ENCODE results near the gene CTIF. TPM values are rescaled to one million over a fixed set of nuclear protein-coding genes. Genes with fewer than 3 reads are reported as not detected.

Gene CTIF
- total and polyA plus RNA-seq, 2 experiments from 2014 or later, result 8.6 to 14.4 TPM

DNA sequence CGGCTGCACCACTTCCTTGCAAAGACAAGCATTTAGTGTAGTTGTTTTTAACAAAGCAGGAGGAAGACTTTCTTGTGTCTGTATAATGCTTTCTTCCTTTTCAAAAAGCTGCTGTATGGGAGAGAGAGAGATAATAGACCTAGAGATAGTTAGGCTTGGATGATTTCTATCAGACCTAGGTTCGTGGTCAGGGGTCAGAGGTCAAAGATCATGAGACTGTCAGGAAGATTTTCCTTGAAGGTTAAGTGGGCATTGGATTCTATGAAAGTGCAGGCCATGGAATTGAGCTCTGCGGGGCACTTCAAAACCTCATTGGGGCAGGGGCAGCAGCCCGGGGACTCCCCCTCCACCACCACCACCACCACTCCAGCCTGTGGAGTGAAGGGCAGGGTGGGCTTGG, 164.6 kb downstream of the CTIF start:
- no peaks in the 10 kb centered on the region for H3K36me3 Mint-ChIP-seq (ENCODE audit: low read depth)
- no peaks in the 10 kb centered on the region; the same call in 2 of the 3 replicates for H3K9me3 Mint-ChIP-seq
- Histone ChIP-seq H3K27me3 (ENCODE audit: insufficient read depth) (no peaks in the 10 kb centered on the region), H4K20me1 (replicated peaks; ENCODE audit: insufficient read depth) (no peaks in the 10 kb centered on the region; the same call in 1 of the 2 replicates), H3K36me3 (ENCODE audit: insufficient read depth) (no peaks in the 10 kb centered on the region), H3F3A (replicated peaks; ENCODE audit: low read depth) (no peaks in the 10 kb centered on the region), H3K27ac (ENCODE audit: low read depth) (no peak overlapping the region), H3K4me3 (no peak overlapping the region), H3K9me2 (ENCODE audit: insufficient read depth) (peaks cover 3% of the 10 kb centered on the region; the same call in 1 of the 2 replicates), H2AFZ (no peak overlapping the region), H3K79me2 (replicated peaks; ENCODE audit: insufficient read depth) (no peaks in the 10 kb centered on the region), H3K4me1 (ENCODE audit: insufficient read depth) (no peaks in the 10 kb centered on the region), H3K4me2 (no peak overlapping the region)
- no peak overlapping the region for H3K27ac Mint-ChIP-seq
- no peaks in the 10 kb centered on the region; the same call in 2 of the 3 replicates for H3K4me1 Mint-ChIP-seq
- DNase-seq (ENCODE audit: low spot score), result no peak
- TF ChIP-seq NANOG (IDR thresholded peaks at IDR 0.05; ENCODE audit: borderline replicate concordance), result no peak
- no peak for TF ChIP-seq STAT1 (IDR thresholded peaks at IDR 0.05; ENCODE audit: unreplicated experiment)
- TF ChIP-seq, protein P1, sequence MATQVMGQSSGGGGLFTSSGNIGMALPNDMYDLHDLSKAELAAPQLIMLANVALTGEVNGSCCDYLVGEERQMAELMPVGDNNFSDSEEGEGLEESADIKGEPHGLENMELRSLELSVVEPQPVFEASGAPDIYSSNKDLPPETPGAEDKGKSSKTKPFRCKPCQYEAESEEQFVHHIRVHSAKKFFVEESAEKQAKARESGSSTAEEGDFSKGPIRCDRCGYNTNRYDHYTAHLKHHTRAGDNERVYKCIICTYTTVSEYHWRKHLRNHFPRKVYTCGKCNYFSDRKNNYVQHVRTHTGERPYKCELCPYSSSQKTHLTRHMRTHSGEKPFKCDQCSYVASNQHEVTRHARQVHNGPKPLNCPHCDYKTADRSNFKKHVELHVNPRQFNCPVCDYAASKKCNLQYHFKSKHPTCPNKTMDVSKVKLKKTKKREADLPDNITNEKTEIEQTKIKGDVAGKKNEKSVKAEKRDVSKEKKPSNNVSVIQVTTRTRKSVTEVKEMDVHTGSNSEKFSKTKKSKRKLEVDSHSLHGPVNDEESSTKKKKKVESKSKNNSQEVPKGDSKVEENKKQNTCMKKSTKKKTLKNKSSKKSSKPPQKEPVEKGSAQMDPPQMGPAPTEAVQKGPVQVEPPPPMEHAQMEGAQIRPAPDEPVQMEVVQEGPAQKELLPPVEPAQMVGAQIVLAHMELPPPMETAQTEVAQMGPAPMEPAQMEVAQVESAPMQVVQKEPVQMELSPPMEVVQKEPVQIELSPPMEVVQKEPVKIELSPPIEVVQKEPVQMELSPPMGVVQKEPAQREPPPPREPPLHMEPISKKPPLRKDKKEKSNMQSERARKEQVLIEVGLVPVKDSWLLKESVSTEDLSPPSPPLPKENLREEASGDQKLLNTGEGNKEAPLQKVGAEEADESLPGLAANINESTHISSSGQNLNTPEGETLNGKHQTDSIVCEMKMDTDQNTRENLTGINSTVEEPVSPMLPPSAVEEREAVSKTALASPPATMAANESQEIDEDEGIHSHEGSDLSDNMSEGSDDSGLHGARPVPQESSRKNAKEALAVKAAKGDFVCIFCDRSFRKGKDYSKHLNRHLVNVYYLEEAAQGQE (IDR thresholded peaks at IDR 0.05; ENCODE audit: unreplicated experiment), result no peak
- no peak for TF ChIP-seq ETS1 (IDR thresholded peaks at IDR 0.05)
- TF ChIP-seq EZH2 (IDR thresholded peaks at IDR 0.05; ENCODE audit: low read depth, unreplicated experiment), result no peak
- TF ChIP-seq JUNB (IDR thresholded peaks at IDR 0.05; ENCODE audit: unreplicated experiment), result no peak
- TF ChIP-seq ZNF331 (CRISPR knock-in tag; IDR thresholded peaks at IDR 0.05; ENCODE audit: low read depth), result no peak
- peaks cover 6% of the 10 kb centered on the region for H3K27me3 Mint-ChIP-seq (ENCODE audit: insufficient read depth, low read depth, poor library complexity)
- no peak for ATAC-seq
- H3K4me3 Mint-ChIP-seq, result no peak overlapping the region

- no peak overlapping the region for H3K4me2 ChIP-seq
- no peaks in the 10 kb centered on the region for H3K36me3 ChIP-seq (ENCODE audit: insufficient read depth)
- no peaks in the 10 kb centered on the region; the same call in 1 of the 2 replicates for H4K20me1 ChIP-seq (replicated peaks; ENCODE audit: insufficient read depth)
- no peaks in the 10 kb centered on the region for H3K27me3 ChIP-seq (ENCODE audit: insufficient read depth)
- Mint-ChIP-seq H3K4me1 (peaks cover 9% of the 10 kb centered on the region; the same call in 2 of the 3 replicates), H3K27me3 (ENCODE audit: insufficient read depth, low read depth, poor library complexity) (peaks cover 6% of the 10 kb centered on the region), H3K27ac (no peak overlapping the region), H3K36me3 (ENCODE audit: low read depth) (no peaks in the 10 kb centered on the region), H3K4me3 (no peak overlapping the region), H3K9me3 (no peaks in the 10 kb centered on the region; the same call in 2 of the 3 replicates)
- H3K4me1 ChIP-seq (ENCODE audit: insufficient read depth), result peaks cover 3% of the 10 kb centered on the region; the same call in 1 of the 2 replicates
- peaks cover 8% of the 10 kb centered on the region; the same call in 1 of the 2 replicates for H3K9me2 ChIP-seq (ENCODE audit: insufficient read depth)
- H3K4me3 ChIP-seq, result no peak overlapping the region
- no peak for ATAC-seq
- no peaks in the 10 kb centered on the region for H3F3A ChIP-seq (replicated peaks; ENCODE audit: low read depth)
- DNase-seq (ENCODE audit: low spot score), result no peak
- H3K79me2 ChIP-seq (replicated peaks; ENCODE audit: insufficient read depth), result no peaks in the 10 kb centered on the region
- no peak overlapping the region for H3K27ac ChIP-seq (ENCODE audit: low read depth)
- no peak overlapping the region for H2AFZ ChIP-seq
- no peak for TF ChIP-seq CREB1 (CRISPR knock-in tag; IDR thresholded peaks at IDR 0.05; ENCODE audit: low read depth)
- TF ChIP-seq, protein P1 (IDR thresholded peaks at IDR 0.05; ENCODE audit: unreplicated experiment), result no peak
- no peak for TF ChIP-seq ZNF331 (CRISPR knock-in tag; IDR thresholded peaks at IDR 0.05; ENCODE audit: low read depth)
- TF ChIP-seq STAT1 (IDR thresholded peaks at IDR 0.05; ENCODE audit: unreplicated experiment), result no peak
- no peak for TF ChIP-seq POLR2AphosphoS5 (IDR thresholded peaks at IDR 0.05; ENCODE audit: low read depth)
These were observed 166.2 kb downstream of the CTIF start for GRCh38 chr18:48705043-48705442.
